Colon (tissue), 2 donors: Measurements from ENCODE around the gene PDAP1.
"Not testable (repeated sequence)": the region's sequence is repeated elsewhere in the genome, so short reads cannot be mapped to it uniquely, and the experiment has no call there.

ENCODE experiments used
- FAIRE-seq: peaks from 2 replicates; lab custom pipeline; 2012; peaks lifted over from hg19 to GRCh38; lab: Jason Lieb, UNC
- donor health status: control.
- donor health status: control.

Gene PDAP1

DNA sequence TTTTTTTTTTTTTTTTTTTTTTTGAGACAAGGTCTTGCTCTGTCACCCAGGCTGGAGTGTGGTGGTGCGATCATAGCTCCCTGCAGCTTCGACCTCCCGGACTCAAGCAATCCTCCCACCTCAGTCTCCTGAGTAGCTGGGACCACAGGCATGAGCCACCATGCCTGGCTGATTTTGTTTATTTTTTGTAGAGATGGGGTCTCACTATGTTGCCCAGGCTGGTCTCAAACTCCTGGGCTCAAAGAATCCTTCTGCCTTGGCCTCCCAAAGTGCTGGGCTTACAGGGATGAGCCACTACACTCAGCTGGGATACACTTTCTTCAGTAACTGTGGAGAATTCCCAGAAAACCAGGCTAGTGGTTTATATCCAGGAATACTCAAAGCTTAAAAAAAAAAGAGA, 57.8 kb downstream of the PDAP1 start:
- not testable (repeated sequence) for FAIRE-seq
